H1 (cell line): ENCODE results near the gene SIK3.

ENCODE experiments used
- CREB1 ChIP-seq: IDR thresholded peaks from 2 replicates; pipeline ENCODE4 v1.6.1; 2012; ENCODE audit warnings: inconsistent platforms
- CTBP2 ChIP-seq: IDR thresholded peaks from 2 replicates; pipeline ENCODE4 v1.7.0; 2011; ENCODE audit warnings: borderline replicate concordance, mild to moderate bottlenecking, moderate library complexity, mixed read lengths, low read length; ENCODE audit not compliant: insufficient read depth, insufficient read length
- EP300 ChIP-seq, 2 experiments: IDR thresholded peaks; 1 replicate in 1 of 2; 2 replicates in 1 of 2; pipeline ENCODE4 v1.6.1; 2011 to 2012; ENCODE audit warnings: low read depth in 2 of 2, low read length in 2 of 2, mild to moderate bottlenecking in 2 of 2, borderline replicate concordance in 1 of 2, inconsistent platforms in 1 of 2, moderate library complexity in 1 of 2
- HDAC2 ChIP-seq, 2 experiments: fragments of 300-600 bp in 1 of 2; sonication (generic) in 1 of 2; IDR thresholded peaks; 2 replicates each; pipeline ENCODE4 v1.6.1; 2011 to 2012; ENCODE audit warnings: low read depth in 2 of 2, low read length in 2 of 2, mild to moderate bottlenecking in 2 of 2, moderate library complexity in 2 of 2, borderline replicate concordance in 1 of 2, inconsistent platforms in 1 of 2
- MAFK ChIP-seq: IDR thresholded peaks from 2 replicates; pipeline ENCODE4 v1.6.1; 2012; ENCODE audit warnings: low read depth, mild to moderate bottlenecking, improper control_type of control experiment, low read length
- NRF1 ChIP-seq: IDR thresholded peaks from 2 replicates; pipeline ENCODE4 v1.6.1; 2011; ENCODE audit warnings: mild to moderate bottlenecking, low read depth, low read length, improper control_type of control experiment
- POLR2A ChIP-seq, 2 experiments: IDR thresholded peaks; 1 replicate in 1 of 2; 2 replicates in 1 of 2; pipeline ENCODE4 v1.6.1; 2011; ENCODE audit warnings: low read depth in 2 of 2, low read length in 2 of 2, mild to moderate bottlenecking in 2 of 2; ENCODE audit errors: control extremely low read depth in 1 of 2
- SP1 ChIP-seq: IDR thresholded peaks from 2 replicates; pipeline ENCODE4 v1.6.1; 2011; ENCODE audit warnings: low read depth, low read length
- SRF ChIP-seq: IDR thresholded peaks from 2 replicates; pipeline ENCODE4 v1.6.1; 2011; ENCODE audit warnings: mild to moderate bottlenecking, low read depth, low read length, moderate library complexity
- TCF12 ChIP-seq: IDR thresholded peaks from 2 replicates; pipeline ENCODE4 v1.6.1; 2011; ENCODE audit warnings: low read depth, mild to moderate bottlenecking, low read length
- TEAD4 ChIP-seq: IDR thresholded peaks from 2 replicates; pipeline ENCODE4 v1.6.1; 2012; ENCODE audit warnings: low read depth, low read length, inconsistent platforms, mixed read lengths
- TF ChIP-seq, protein P1 (sequence below), 3 experiments: IDR thresholded peaks; 1 replicate in 2 of 3; 2 replicates in 1 of 3; pipeline versions ENCODE4 v1.5.1 to v1.6.1; 2011; ENCODE audit warnings: low read length in 3 of 3, mild to moderate bottlenecking in 3 of 3, inconsistent platforms in 2 of 3, low read depth in 1 of 3, moderate library complexity in 1 of 3; ENCODE audit not compliant: insufficient read depth in 1 of 3; ENCODE audit errors: control extremely low read depth in 1 of 3
- TF ChIP-seq, protein P2 (sequence below): IDR thresholded peaks from 2 replicates; pipeline ENCODE4 v1.6.1; 2011; ENCODE audit warnings: low read length, improper control_type of control experiment
- TF ChIP-seq, protein P3 (sequence below): IDR thresholded peaks from 2 replicates; pipeline ENCODE4 v1.6.1; 2012; ENCODE audit warnings: low read length, inconsistent platforms

DNA sequence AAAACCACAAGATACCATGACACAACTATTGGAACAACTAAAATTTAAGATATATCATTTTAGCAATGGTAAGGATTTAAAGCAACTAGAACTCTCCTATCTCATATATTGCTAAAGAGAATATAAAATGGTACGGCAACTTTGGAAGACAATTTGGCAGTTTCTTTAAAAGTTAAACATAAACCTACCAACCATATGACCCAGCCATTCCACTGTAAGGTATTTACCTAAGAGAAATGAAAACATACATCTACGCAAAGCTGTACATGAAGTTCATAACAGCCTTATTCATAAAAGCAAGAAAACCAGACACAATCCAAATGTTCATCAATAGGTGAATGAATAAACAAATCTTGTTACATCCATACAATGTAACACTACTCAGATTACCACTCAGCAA, 31.3 kb downstream of the SIK3 start:
- TF ChIP-seq, protein P1, sequence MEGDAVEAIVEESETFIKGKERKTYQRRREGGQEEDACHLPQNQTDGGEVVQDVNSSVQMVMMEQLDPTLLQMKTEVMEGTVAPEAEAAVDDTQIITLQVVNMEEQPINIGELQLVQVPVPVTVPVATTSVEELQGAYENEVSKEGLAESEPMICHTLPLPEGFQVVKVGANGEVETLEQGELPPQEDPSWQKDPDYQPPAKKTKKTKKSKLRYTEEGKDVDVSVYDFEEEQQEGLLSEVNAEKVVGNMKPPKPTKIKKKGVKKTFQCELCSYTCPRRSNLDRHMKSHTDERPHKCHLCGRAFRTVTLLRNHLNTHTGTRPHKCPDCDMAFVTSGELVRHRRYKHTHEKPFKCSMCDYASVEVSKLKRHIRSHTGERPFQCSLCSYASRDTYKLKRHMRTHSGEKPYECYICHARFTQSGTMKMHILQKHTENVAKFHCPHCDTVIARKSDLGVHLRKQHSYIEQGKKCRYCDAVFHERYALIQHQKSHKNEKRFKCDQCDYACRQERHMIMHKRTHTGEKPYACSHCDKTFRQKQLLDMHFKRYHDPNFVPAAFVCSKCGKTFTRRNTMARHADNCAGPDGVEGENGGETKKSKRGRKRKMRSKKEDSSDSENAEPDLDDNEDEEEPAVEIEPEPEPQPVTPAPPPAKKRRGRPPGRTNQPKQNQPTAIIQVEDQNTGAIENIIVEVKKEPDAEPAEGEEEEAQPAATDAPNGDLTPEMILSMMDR (IDR thresholded peaks at IDR 0.05; ENCODE audit: control extremely low read depth in 1 of 3, insufficient read depth in 1 of 3, low read depth in 1 of 3, low read length in 3 of 3), result no peak
- TF ChIP-seq, protein P2, sequence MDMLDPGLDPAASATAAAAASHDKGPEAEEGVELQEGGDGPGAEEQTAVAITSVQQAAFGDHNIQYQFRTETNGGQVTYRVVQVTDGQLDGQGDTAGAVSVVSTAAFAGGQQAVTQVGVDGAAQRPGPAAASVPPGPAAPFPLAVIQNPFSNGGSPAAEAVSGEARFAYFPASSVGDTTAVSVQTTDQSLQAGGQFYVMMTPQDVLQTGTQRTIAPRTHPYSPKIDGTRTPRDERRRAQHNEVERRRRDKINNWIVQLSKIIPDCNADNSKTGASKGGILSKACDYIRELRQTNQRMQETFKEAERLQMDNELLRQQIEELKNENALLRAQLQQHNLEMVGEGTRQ, result no peak
- TF ChIP-seq TCF12, result no peak
- no peak for TF ChIP-seq POLR2A (IDR thresholded peaks at IDR 0.05; ENCODE audit: control extremely low read depth in 1 of 2, low read depth in 2 of 2, low read length in 2 of 2)
- TF ChIP-seq CREB1, result no peak
- TF ChIP-seq TEAD4, result no peak
- no peak for TF ChIP-seq CTBP2
- TF ChIP-seq, protein P3, sequence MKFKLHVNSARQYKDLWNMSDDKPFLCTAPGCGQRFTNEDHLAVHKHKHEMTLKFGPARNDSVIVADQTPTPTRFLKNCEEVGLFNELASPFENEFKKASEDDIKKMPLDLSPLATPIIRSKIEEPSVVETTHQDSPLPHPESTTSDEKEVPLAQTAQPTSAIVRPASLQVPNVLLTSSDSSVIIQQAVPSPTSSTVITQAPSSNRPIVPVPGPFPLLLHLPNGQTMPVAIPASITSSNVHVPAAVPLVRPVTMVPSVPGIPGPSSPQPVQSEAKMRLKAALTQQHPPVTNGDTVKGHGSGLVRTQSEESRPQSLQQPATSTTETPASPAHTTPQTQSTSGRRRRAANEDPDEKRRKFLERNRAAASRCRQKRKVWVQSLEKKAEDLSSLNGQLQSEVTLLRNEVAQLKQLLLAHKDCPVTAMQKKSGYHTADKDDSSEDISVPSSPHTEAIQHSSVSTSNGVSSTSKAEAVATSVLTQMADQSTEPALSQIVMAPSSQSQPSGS, result no peak
- no peak for TF ChIP-seq MAFK
- TF ChIP-seq EP300 (IDR thresholded peaks at IDR 0.05; ENCODE audit: borderline replicate concordance in 1 of 2, low read depth in 2 of 2, low read length in 2 of 2), result no peak
- no peak for TF ChIP-seq NRF1
- TF ChIP-seq SP1, result no peak
- TF ChIP-seq SRF, result no peak
- TF ChIP-seq HDAC2 (IDR thresholded peaks at IDR 0.05; ENCODE audit: borderline replicate concordance in 1 of 2, low read depth in 2 of 2, low read length in 2 of 2), result no peak
